Mesodermal cell (in vitro differentiated cells): ENCODE results near the gene DENND5B.
"Not testable (repeated sequence)": the region's sequence is repeated elsewhere in the genome, so short reads cannot be mapped to it uniquely, and the experiment has no call there.

Source experiments
- H3K27ac ChIP-seq: 2 replicates; pipeline ENCODE4 v1.7.0; 2013; ENCODE audit warnings: mild to moderate bottlenecking, low read depth, low read length, moderate library complexity; ENCODE audit not compliant: severe bottlenecking
- H3K36me3 ChIP-seq: 2 replicates; pipeline ENCODE4 v1.7.1; 2013; ENCODE audit warnings: mild to moderate bottlenecking, low read length, moderate library complexity; ENCODE audit not compliant: control insufficient read depth, insufficient read depth
- H3K4me1 ChIP-seq: one replicate; pipeline ENCODE4 v1.7.1; 2013; ENCODE audit warnings: mild to moderate bottlenecking, low read length; ENCODE audit not compliant: insufficient read depth, control insufficient read depth, poor library complexity, severe bottlenecking
- H3K4me3 ChIP-seq: 2 replicates; pipeline ENCODE4 v1.7.0; 2013; ENCODE audit warnings: low read length, control low read depth, mild to moderate bottlenecking; ENCODE audit not compliant: insufficient read depth, poor library complexity, severe bottlenecking; ENCODE audit errors: extremely low read depth
- H3K9me3 ChIP-seq: 2 replicates; pipeline ENCODE4 v1.7.1; 2013; ENCODE audit warnings: mild to moderate bottlenecking, low read length, moderate library complexity; ENCODE audit not compliant: control insufficient read depth
- WGBS, 2 experiments: methylation state at CpG; one replicate each; pipeline ENCODE4 v1.1.5; 2013; ENCODE audit warnings: missing lambda C conversion rate in 2 of 2; ENCODE audit not compliant: insufficient coverage in 2 of 2; 5-methylcytosine and 5-hydroxymethylcytosine counted together

DENND5B gene

GRCh38 chr12:31491241-31491794, 99.6 kb downstream of the DENND5B start:
- Histone ChIP-seq H3K9me3 (no peaks in the 10 kb centered on the region), H3K4me1 (peaks cover 13% of the 10 kb centered on the region), H3K36me3 (peaks cover 25% of the 10 kb centered on the region), H3K27ac (peak overlapping the region; percentile 83), H3K4me3 (no peak overlapping the region)
- WGBS, 2 experiments, result 83 to 93% methylated on average over 4 to 5 of the region's 5 CpGs

GRCh38 chr12:31488737-31489338, 102.1 kb downstream of the DENND5B start:
- WGBS, 2 experiments, result 90% methylated on average over 1 to 2 of the region's 4 CpGs
- Histone ChIP-seq H3K4me3 (no peak overlapping the region), H3K9me3 (no peaks in the 10 kb centered on the region), H3K36me3 (peaks cover 8% of the 10 kb centered on the region), H3K27ac (no peak overlapping the region), H3K4me1 (peaks cover 13% of the 10 kb centered on the region)

- H3K36me3 ChIP-seq, result peaks cover 8% of the 10 kb centered on the region
- H3K4me1 ChIP-seq, result peaks cover 10% of the 10 kb centered on the region
Observed at GRCh38 chr12:31485571-31485970, 105.4 kb downstream of the DENND5B start.

GRCh38 chr12:31482816-31483215, 108.1 kb downstream of the DENND5B start:
- Histone ChIP-seq H3K36me3 (peaks cover 23% of the 10 kb centered on the region), H3K9me3 (no peaks in the 10 kb centered on the region), H3K27ac (peak overlapping the region; percentile 61), H3K4me3 (no peak overlapping the region), H3K4me1 (peaks cover 10% of the 10 kb centered on the region)
- WGBS, 2 experiments, result 87 to 100% methylated on average over 3 of the region's 3 CpGs

More at GRCh38 chr12:31485571-31485970, 105.4 kb downstream of the DENND5B start:
- H3K4me3 ChIP-seq, result no peak overlapping the region
- H3K9me3 ChIP-seq, result no peaks in the 10 kb centered on the region
- H3K27ac ChIP-seq, result no peak overlapping the region

- no peak overlapping the region for H3K27ac ChIP-seq
- WGBS, 2 experiments, result 90 to 94% methylated on average over 2 of the region's 3 CpGs
Observed at GRCh38 chr12:31481415-31481814, 109.5 kb downstream of the DENND5B start.

GRCh38 chr12:31479516-31480210, 111.3 kb downstream of the DENND5B start:
- Histone ChIP-seq H3K4me3 (no peak overlapping the region), H3K9me3 (no peaks in the 10 kb centered on the region), H3K4me1 (peaks cover 10% of the 10 kb centered on the region), H3K36me3 (peaks cover 29% of the 10 kb centered on the region), H3K27ac (no peak overlapping the region)
- WGBS, 2 experiments, result 100% methylated on average over 2 of the region's 5 CpGs

More at GRCh38 chr12:31481415-31481814, 109.5 kb downstream of the DENND5B start:
- Histone ChIP-seq H3K9me3 (no peaks in the 10 kb centered on the region), H3K4me3 (no peak overlapping the region), H3K36me3 (peaks cover 29% of the 10 kb centered on the region), H3K4me1 (peaks cover 10% of the 10 kb centered on the region)

GRCh38 chr12:31478898-31479297, 112.0 kb downstream of the DENND5B start:
- Histone ChIP-seq H3K4me3 (no peak overlapping the region), H3K9me3 (no peaks in the 10 kb centered on the region), H3K27ac (no peak overlapping the region), H3K36me3 (peaks cover 29% of the 10 kb centered on the region), H3K4me1 (peaks cover 10% of the 10 kb centered on the region)
- WGBS, 2 experiments, result no CpG with 5 or more reads among the region's 3 CpGs

GRCh38 chr12:31478425-31478824, 112.5 kb downstream of the DENND5B start:
- Histone ChIP-seq H3K27ac (no peak overlapping the region), H3K9me3 (no peaks in the 10 kb centered on the region)
- WGBS, 2 experiments, result 100% methylated on average over 3 to 4 of the region's 5 CpGs

GRCh38 chr12:31477687-31478086, 113.2 kb downstream of the DENND5B start:
- peaks cover 29% of the 10 kb centered on the region for H3K36me3 ChIP-seq
- no peak overlapping the region for H3K27ac ChIP-seq
- H3K9me3 ChIP-seq, result no peaks in the 10 kb centered on the region
- H3K4me1 ChIP-seq, result peaks cover 4% of the 10 kb centered on the region
- no peak overlapping the region for H3K4me3 ChIP-seq

More at GRCh38 chr12:31478425-31478824, 112.5 kb downstream of the DENND5B start:
- H3K4me3 ChIP-seq, result no peak overlapping the region
- peaks cover 10% of the 10 kb centered on the region for H3K4me1 ChIP-seq
- peaks cover 29% of the 10 kb centered on the region for H3K36me3 ChIP-seq

GRCh38 chr12:31476437-31476836, 114.5 kb downstream of the DENND5B start:
- H3K4me1 ChIP-seq, result no peaks in the 10 kb centered on the region
- H3K27ac ChIP-seq, result no peak overlapping the region
- WGBS, 2 experiments, result no CpG with 5 or more reads among the region's 4 CpGs
- no peak overlapping the region for H3K4me3 ChIP-seq
- H3K9me3 ChIP-seq, result no peaks in the 10 kb centered on the region
- peaks cover 29% of the 10 kb centered on the region for H3K36me3 ChIP-seq

GRCh38 chr12:31475610-31476009, 115.3 kb downstream of the DENND5B start:
- H3K27ac ChIP-seq, H3K9me3 ChIP-seq, H3K4me3 ChIP-seq, H3K4me1 ChIP-seq: not testable (repeated sequence)
- 92% methylated on average over 6 of the region's 7 CpGs for WGBS, 2 experiments
- peaks cover 29% of the 10 kb centered on the region for H3K36me3 ChIP-seq
